Esophagus mucosa (tissue), 1 donor: ENCODE results near the gene SETBP1. TPM values are rescaled to one million over a fixed set of nuclear protein-coding genes. Genes with fewer than 3 reads are reported as not detected.

Experiments
- ATAC-seq: fragments of 200-7000 bp; cut with Tn5 transposase; one replicate; pipeline ENCODE4 v1.9.1; 2020
- total RNA-seq: library from RNA; stranded (reverse); gene quantifications from one replicate; pipeline ENCODE4 v1.2.4, GENCODE V29; 2023
- donor health status: DM: yes; HTN: yes; CAD: no.

Gene SETBP1
- 8.5 TPM for total RNA-seq

DNA sequence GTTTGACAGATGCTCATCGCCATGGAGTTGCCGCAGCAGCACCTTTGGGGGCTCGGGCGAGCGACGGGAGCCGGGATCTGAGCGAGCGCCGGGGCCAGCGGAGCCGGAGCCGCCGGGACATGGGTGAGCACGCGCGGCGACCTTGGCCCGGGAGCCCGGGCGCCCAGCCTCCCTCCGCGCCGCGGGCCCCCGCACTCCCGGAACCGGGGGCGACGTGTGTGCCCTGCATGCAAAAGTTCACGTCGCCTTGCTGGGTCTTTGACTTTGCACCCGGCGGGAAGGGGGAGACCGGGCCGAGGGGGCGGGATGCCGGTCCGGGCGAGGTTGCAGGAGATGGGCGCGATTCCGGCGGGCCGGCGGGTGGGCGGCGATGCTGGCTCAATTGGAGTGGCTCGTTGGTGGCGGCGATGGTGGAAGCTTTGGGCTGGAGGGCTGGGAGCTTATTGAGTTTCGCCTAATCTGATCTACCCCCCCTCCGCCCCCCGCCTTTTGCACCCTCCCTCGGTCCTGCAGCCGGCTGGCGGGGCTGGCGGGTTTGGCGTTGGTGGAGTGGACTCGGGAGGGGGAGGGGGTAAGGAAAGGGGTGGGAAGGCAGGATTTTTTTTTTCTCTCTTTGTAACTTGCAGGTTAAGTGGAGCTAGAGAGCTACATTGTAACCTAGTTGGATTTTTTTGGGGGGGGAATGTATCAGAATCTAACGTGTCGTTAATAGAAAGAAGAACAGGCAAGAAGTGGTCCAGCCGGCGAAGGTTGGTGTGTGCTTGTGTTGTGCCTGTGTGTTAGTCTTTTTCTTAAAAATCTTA is at the start of gene SETBP1:
Gene SETBP1, plus strand, starts transcription at position 616 of the 803 bp plus-strand sequence. CDS start 20,459 bp downstream, outside the sequence.
- peak; percentile 7 for ATAC-seq

DNA sequence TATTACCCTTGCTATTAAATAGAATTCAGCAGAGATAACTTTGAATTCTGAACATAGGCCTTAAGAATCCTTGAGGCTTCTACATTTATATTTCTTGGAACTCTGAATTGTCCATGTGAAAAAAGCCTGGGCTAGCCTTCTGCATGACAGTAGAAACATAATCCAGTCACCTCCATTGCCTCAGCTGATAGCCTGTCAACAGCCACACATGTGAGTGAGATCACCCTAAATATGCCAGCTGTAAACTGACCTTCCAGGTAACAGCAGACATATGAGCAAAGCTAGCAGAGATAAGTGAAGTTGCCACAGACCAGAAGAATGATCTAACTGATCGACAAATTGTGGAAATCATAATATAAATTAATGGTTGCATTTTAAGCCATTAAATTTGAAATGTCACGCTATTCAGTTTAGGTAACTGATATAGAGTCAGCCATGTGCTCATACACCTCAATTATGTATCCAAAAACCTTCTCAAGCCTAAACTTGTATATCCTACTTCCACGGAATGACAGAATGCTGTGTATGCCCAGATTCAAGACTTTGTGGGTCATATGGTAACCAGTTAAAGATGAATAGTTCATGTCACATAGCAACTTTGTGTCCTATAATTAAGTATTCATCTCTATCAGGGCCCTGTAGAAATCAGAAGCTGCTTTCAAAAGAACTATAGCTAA is 48.1 kb upstream of the SETBP1 start:
- ATAC-seq, result no peak

DNA sequence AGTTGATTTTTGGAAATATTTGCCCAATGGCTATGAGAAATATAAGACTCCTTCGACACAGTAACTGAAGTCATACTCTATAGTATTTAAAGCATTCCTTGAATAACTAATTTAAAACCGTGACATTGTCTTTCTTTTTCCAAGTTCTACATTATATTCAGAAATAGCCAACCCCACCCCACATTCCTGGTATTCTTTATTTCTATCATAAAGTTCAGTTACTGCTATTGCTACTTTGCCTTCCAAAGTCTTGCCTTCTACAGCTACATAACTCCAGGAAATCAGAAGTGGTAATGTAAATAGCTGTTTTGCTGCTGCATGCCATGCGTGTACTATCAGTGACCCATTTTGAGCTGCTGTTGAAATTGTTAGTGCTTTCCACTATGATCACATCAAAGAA is 45.1 kb upstream of the SETBP1 start:
- ATAC-seq, result no peak

DNA sequence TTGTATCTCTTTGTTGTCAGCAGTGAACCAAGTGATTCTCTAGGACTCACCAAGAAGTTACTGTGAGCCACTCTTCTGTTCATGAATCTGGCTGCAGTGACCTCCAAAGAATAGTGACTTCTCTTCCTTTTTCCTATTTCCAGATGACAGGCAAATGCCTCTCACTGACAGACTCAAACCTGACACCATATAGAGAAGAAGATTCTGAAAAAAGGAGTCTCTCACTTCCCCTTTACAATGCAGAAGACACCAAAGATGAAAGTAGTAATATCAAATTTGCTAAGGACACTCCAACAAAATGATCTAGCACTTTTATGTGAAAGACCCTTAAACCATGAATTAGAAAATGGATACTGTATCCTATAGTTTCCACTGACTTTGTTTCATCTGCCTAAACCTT is 44.4 kb upstream of the SETBP1 start:
- ATAC-seq, result no peak

DNA sequence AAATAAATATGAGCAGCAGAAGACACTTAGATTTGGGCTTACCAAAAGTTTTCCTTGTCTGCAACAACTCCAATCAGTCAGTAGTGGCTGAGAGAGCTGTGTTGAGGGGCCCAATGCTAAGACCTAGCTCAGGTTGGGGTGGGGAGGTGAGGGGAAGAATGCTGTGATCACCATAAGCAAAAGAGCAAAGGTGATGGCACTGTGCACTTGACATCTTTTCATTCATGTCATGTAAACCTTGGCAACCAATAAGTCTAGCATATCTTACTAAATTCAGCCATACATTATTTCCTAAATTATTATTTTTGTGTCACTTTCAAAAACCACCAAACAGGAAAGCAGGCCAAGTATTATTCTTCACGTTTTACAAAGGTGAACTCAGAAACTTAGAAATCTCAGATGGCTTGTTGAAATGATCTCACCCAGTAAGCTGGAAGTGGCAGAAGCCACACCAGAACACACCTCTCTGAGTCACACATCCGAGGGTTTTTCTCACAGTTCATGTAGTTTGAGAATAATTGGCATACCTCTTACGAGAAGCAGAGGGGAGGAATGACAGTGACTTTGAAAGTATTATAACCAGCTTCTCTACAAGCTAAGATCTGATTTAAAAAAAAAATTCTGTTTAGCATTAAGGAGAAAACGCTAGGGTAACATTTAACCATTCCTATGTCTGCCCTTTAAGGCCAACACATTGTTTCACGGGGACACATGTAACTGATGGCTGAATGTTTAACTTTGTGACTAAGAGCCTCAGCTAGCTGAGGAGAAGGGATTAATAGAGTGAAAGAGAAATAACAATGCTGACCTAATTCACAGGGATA is 43.3 kb upstream of the SETBP1 start:
- peak; percentile 88 for ATAC-seq

DNA sequence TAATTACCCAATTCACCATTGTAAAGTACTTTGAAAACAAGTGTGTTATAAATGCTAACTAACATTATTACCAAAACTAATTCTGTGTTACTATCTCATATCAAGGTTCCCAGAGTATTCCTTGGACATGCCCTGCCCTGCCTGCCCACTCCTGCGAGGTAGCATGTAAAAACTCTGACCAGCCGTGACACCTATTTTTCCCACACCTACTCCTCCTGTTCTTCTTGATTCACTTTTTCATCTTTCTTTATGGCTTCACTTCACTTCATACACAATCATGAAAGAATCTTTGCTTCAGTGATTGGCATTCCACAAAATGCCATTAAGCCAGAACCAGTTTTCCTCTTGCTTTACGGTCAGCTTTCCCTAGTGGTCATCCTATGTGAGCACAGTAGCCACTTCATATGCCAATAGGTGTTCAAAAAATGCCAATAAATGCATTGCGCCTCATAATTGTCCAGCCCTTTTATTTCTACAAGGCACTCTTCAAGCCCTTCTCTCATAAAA is 42.6 kb upstream of the SETBP1 start:
- ATAC-seq, result peak; percentile 71

DNA sequence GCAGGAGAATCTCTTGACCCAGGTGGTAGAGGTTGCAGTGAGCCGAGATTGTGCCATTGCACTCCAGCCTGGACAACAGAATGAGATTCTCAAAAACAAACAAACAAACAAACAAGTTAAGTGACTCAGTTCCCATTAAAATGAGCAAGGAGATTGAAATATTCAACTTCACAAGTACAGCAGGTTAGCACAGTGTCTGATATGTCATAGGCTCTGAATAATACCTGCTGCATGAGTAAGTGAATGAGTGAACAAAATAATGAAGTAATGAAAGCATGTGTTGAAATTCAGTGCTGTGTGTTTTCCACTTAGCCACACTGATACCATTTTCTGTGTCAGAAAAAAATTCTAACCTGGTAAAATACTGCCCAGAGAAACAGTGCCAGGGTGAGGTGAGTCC is 41.9 kb upstream of the SETBP1 start:
- peak; percentile 68 for ATAC-seq

DNA sequence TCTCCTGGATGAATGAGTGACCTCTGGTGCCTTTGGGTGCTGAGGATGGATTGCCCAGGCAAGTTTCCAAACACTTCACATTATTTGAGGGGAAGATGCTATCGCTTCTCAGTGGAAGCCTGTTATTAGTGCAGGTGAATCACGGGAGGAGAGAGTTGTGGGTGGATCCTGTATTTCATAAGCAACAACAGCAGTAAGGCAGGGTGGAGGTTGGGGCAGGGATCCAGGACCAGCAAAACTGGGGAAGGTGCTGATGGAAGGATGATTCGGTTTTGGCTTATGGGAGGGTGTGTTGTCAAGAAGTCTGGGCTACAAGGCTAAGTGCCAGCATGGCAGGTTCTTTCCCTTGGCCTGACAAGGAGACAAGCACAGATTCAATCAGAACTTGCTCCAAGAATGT is 37.7 kb upstream of the SETBP1 start:
- ATAC-seq, result peak; percentile 51

DNA sequence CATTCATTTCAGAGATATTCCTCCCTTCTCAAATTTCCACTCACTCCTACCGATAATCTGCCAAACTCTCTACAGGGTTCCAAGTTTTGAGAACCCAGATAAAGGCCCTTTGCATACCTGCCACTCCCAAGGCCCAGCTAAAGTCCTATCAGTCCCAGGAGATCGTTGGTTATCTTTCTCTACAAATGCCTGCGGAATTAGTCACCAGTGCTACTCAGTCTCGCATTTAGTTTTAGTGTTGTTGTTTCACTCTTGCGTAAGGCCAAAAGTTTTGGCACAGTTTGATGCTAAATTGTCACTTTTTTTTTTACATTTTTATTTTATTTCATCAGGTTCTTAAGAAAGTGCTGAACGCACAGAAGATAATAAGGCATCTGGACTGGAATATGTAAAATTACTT is 29.2 kb upstream of the SETBP1 start:
- no peak for ATAC-seq

DNA sequence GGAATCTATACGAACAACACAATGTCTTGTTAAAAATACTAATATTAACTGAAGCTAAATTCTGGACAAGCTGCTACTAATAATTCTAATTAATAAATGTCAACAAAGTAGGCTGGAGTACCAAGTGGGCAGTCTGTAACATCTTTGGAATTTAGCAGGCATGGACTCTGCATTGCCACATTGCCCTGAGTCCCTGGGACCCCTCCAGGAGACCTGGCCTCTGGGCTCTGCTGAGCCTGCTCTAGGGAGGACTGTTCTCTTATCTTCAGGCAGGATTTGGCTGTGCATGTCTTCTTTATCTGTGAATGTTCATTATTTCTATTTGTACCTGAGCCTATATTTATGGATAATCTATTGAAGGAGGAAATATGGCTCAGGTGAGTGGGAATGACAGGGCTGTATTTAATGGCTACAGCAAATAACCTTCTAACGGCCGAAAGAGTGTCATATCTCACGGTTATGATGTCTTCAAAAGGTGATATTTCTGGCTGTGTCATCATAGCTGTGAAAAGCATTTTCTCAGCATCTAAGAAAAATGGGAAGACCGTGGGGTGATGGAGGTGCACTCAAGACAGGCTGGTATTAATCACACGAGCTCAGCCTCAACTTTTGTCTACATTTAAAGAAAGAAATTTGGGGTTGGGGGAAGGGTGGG is 28.6 kb upstream of the SETBP1 start:
- ATAC-seq, result no peak

DNA sequence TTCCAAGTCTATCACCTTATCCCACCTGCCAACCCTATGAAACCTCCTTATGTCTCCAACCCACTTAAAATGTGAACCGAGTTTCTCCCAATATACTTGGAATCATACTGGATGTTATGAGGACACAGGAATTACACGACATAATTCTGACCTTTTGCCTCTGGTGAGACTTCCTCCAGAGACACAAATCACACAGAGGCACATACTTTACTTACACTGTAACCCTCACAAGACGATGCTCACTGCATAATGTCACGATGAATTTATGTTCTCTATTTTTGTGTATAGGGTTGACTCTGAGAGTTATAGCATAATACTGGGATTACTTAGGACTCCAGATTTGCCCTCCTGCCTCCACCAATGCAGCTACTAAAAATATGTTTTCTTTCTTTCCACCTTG is 28.0 kb upstream of the SETBP1 start:
- no peak for ATAC-seq

DNA sequence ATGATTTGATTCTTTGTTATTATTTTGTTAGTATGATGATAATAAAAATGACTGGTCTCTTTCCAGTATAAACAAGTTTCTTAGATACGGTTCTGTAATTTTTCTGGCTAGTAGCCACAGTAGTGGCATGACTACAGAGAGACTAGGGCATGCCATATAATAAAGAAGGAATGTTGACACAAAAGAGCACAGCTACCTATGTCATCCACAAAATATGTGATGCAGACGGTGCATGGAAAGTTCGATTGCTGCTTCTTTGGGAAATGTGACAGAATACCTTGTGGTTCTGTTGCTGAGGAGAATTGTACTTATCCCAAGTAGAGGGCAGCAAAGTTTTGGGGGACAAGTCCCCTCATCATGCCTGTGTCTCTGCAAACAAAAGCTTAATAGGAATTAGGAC is 26.1 kb upstream of the SETBP1 start:
- ATAC-seq, result peak; percentile 84

DNA sequence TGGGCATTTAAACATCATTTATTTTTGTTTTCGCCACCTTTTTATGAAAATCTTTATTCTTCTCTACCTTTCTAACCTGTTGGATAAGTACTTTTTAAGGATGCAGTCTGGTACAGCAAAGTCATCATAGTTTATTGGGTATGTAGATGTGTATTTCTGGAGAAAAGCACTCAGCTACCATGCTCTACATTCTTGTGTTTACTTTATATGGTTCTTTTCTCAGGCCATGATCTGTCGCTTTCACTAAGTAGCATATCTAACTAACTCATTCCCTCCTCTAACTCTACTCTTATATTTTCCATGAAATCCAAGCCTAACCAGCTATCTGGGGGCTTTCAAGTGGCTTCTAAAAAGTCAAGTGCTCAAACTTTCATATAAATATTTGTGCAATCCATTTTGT is 25.3 kb upstream of the SETBP1 start:
- ATAC-seq, result no peak

DNA sequence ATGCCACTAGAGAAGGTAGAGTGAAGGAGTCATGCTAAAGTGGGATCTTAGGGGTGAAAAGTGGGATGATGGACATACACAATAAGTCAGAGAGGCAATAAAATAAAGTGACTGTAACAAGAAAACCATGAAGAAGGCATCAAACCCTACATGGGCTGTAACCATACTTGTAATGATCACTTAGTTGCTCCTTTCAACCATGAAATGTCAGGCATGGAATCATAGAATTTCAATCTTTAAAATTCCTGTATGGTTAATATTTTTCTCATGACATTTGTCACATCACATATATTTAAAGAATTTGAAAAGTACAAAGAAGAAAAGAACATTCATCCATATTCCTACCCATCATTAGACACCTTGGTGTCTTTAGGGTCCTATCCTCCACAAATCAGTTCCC is 20.9 kb upstream of the SETBP1 start:
- ATAC-seq, result no peak

DNA sequence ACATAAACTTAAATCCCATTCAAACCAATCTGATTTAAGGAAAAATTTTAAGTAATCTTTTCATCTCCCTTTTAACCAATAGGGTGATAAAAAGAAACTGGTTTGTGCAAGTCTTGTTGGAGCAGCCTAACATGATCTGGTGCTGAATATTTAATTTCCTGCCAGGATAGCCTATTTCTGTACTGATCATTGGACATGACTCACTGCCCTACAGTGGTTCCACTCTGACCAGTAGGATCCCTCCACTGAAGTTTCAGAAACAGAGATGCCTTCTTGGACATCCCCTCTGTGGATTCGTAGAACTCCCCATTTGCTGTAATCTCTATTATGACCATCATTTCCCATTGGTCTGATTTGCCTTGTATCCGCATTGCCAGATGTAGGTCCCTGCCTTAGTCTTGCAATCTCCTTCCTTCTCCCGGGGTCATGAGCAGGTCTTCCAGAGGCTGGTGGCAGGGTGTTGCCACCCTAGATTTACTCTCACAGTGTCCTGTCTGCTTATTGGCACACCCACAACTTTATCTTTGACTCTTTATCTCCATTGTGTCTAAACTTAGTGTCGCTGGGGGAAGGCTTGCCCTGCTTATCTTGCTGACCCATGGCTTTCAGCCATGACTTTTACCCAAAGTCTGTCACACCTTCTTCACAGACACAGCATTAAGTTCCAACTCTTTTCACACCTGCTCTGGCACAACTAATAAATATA is 12.3 kb upstream of the SETBP1 start:
- no peak for ATAC-seq

DNA sequence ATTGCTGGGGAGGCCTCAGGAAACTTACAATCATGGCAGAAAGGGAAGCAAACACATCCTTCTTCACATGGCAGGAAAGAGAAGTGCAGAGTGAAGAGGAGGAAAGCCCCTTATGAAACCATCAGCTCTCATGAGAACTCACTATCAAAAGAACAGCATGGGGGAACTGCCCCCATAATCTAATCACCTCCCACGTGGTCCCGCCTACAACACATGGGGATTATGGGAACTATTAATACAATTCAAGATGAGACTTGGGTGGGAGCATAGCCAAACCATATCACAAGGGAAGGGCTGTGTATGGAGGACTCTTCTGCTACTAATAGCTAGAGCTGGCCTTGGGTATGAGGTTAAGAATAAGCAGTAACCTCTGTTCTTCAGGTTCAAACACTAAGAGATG is 8.8 kb upstream of the SETBP1 start:
- ATAC-seq, result no peak

DNA sequence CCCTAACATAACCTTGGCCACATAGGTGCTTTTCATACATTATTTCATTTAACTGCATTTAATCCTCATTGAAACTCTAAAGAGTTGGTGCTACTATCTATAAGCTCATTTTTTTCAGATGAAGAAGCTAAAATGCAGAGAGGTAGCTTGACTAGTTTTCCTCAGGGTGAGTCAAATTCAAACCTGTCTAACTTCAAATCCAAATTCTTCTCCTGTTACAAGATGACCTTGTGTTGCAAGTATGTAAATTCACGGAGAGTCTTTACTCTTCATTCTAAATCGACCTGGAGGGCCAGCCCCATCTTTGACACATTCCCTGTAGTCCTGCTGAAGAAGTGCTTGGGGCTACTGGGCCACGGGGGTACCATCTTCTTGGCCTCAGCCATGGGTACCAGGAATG is 8.2 kb upstream of the SETBP1 start:
- peak; percentile 71 for ATAC-seq

DNA sequence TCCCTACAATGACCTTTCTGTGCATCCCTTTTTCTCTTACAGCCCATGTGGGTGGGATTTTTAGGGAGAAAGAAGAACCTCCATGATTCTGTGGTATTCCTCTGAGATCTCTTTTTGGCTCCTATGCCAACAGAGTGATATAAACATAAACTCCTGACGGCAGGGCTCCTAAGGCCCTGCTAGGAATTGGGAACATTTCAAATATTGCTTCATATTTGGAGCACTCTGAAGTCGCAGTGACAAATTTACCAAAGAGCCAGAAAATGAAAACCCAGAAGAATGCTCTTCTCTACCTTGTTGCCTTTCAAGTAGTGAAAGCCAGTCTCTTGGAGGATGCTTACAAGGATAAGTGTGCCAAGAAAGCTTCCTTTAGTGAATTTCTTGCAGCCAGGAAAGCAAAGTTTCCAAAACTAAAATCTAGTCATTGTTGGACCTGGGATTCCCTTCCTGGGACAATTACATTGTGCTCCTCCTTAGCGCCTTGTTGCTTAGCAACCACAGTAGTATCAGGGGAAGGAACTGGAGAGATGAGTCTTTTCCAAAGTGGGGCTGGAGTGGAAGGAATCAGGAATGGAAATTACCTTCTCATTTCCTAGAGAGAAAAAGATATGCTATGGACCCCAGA is 7.3 kb upstream of the SETBP1 start:
- no peak for ATAC-seq

DNA sequence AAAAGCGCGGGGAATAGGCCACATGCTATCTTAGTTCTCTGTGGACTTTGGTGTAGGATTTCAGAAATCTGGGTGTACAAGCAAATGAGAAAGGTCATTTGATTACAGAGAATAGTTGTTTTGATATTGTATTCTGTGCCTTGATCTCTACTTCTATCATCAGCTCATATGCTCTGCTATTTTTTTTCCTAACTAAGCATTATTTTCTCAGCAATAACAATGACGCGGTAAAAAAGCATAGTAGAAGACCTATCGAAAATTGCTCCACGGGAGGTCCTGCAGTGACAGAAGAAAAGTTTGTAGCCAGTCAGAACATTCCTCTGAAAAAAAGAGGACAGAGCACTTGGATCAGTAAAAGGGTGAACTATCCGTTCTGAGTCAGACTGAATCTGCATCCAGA is 2.8 kb upstream of the SETBP1 start:
- ATAC-seq, result no peak

DNA sequence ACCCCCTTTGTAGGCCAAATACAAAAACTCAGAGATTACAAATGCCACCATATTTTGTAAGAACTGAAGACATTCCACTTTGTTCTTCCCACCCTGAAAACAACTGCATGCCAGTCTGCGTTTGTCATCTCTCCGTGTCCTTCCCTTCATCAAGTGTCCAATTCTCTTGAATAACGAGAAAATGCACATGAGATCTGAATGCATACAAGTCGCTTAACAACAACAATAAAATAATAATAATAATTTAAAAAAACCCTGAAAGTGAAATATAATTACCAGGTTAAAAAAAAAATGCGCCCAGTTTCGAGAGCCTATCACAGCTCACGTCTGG is 2.0 kb upstream of the SETBP1 start:
- ATAC-seq, result no peak

DNA sequence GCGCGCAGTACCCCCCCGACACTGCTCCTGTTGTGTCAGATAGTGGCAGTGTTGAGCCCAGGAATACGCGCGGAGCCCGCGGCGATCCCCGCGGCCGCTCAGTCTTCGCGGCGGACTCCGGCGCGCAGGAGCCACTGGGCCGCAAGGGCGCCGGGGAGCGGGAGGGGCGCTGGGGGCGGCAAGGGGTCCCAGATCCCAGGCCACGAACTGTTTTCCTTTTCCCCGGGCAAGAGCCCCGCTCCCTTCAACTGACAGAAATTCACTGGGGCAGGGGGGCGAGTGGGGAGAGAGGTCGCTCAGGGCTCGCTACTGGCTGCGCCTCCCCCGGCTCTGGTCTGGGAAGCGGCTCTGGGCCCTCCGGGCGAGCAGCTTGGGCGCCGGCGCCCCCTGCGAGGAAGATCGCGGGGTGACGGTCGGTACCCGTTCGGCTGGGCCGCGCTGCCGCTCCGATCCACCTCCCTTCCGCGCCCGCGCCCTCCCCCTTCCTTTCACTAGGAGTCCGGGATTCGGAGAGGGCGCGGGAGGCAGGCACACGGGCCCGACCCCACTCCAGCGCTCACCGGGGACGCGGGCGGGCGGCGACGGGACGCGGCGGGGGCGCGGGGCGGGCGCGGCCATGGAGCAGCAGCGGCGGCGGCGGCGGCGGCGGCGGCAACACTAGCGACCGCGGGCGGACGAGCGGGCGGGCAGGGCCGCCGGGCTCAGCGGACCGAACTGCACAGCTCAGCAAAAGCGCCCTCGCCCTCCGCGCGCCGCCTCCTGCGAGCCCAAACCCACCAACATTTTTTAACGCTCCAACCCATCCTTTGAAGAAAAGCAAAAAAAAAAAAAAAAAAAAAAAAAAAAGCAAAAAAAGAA is 1.4 kb upstream of the SETBP1 start:
- ATAC-seq, result peak; percentile 96
